Effector memory CD4-positive, alpha-beta T cell (primary cell): ENCODE measurements around the gene CNTLN.
A peak's percentile ranks its signal among the peaks of the same experiment; 100 is the strongest.

Experiments used
- DNase-seq, 3 donors: peaks; one replicate each; pipeline ENCODE4 v3.0.0-alpha.2; 2020
- H3K27ac ChIP-seq: 2 replicates; pipeline ENCODE4 v1.7.0; 2013; ENCODE audit warnings: mild to moderate bottlenecking, low read length, moderate library complexity; ENCODE audit not compliant: insufficient read depth, poor library complexity, severe bottlenecking
- H3K27me3 ChIP-seq: replicated peaks from 2 replicates; pipeline ENCODE4 v1.7.0; 2013; ENCODE audit warnings: mild to moderate bottlenecking, low read length; ENCODE audit not compliant: insufficient read depth, control insufficient read depth, poor library complexity, severe bottlenecking
- H3K36me3 ChIP-seq: 2 replicates; pipeline ENCODE4 v1.7.0; 2013; ENCODE audit warnings: mild to moderate bottlenecking, low read length, moderate library complexity; ENCODE audit not compliant: control insufficient read depth, insufficient read depth
- H3K4me1 ChIP-seq: 2 replicates; pipeline ENCODE4 v1.7.0; 2013; ENCODE audit warnings: low read length, mild to moderate bottlenecking; ENCODE audit not compliant: control insufficient read depth, insufficient read depth, poor library complexity, severe bottlenecking
- H3K4me3 ChIP-seq: 2 replicates; pipeline ENCODE4 v1.7.0; 2013; ENCODE audit warnings: low read length, low read depth, mild to moderate bottlenecking; ENCODE audit not compliant: insufficient read depth, poor library complexity, severe bottlenecking
- H3K9me3 ChIP-seq: 2 replicates; pipeline ENCODE4 v1.7.0; 2013; ENCODE audit warnings: mild to moderate bottlenecking, low read length, moderate library complexity; ENCODE audit not compliant: control insufficient read depth

The CNTLN gene

GRCh38 chr9:17131494-17131893, 3.3 kb upstream of the CNTLN start:
- DNase-seq, result no peak
- Histone ChIP-seq H3K4me3 (no peak overlapping the region), H3K36me3 (no peaks in the 10 kb centered on the region)

GRCh38 chr9:17135295-17136160, 688 bp downstream of the CNTLN start:
- no peak overlapping the region for H3K27ac ChIP-seq
- H3K4me3 ChIP-seq, result peak overlapping the region; percentile 5
- H3K9me3 ChIP-seq, result no peaks in the 10 kb centered on the region
- H3K36me3 ChIP-seq, result no peaks in the 10 kb centered on the region
- H3K27me3 ChIP-seq, result no peaks in the 10 kb centered on the region
- DNase-seq, result no peak
- no peaks in the 10 kb centered on the region for H3K4me1 ChIP-seq

More at GRCh38 chr9:17131494-17131893, 3.3 kb upstream of the CNTLN start:
- Histone ChIP-seq H3K27me3 (no peaks in the 10 kb centered on the region), H3K27ac (no peak overlapping the region), H3K9me3 (no peaks in the 10 kb centered on the region), H3K4me1 (no peaks in the 10 kb centered on the region)

- DNase-seq, result no peak
- Histone ChIP-seq H3K4me3 (no peak overlapping the region), H3K9me3 (no peaks in the 10 kb centered on the region), H3K27me3 (no peaks in the 10 kb centered on the region), H3K27ac (no peak overlapping the region), H3K4me1 (no peaks in the 10 kb centered on the region), H3K36me3 (no peaks in the 10 kb centered on the region)
Observed at GRCh38 chr9:17137566-17137965, 2.7 kb downstream of the CNTLN start.

GRCh38 chr9:17138503-17138902, 3.7 kb downstream of the CNTLN start:
- Histone ChIP-seq H3K27me3 (no peaks in the 10 kb centered on the region), H3K4me3 (no peak overlapping the region), H3K27ac (no peak overlapping the region), H3K9me3 (no peaks in the 10 kb centered on the region), H3K36me3 (no peaks in the 10 kb centered on the region), H3K4me1 (no peaks in the 10 kb centered on the region)
- DNase-seq, result no peak

GRCh38 chr9:17140418-17140817, 5.6 kb downstream of the CNTLN start:
- Histone ChIP-seq H3K27me3 (no peaks in the 10 kb centered on the region), H3K4me3 (no peak overlapping the region), H3K4me1 (no peaks in the 10 kb centered on the region), H3K9me3 (no peaks in the 10 kb centered on the region), H3K36me3 (no peaks in the 10 kb centered on the region), H3K27ac (no peak overlapping the region)
- DNase-seq, result no peak

- Histone ChIP-seq H3K4me1 (no peaks in the 10 kb centered on the region), H3K27me3 (no peaks in the 10 kb centered on the region), H3K4me3 (no peak overlapping the region), H3K27ac (no peak overlapping the region), H3K9me3 (no peaks in the 10 kb centered on the region), H3K36me3 (no peaks in the 10 kb centered on the region)
- DNase-seq, result no peak
Observed at GRCh38 chr9:17148324-17148723, 13.5 kb downstream of the CNTLN start.

GRCh38 chr9:17159469-17159868, 24.6 kb downstream of the CNTLN start:
- H3K27ac ChIP-seq, result no peak overlapping the region
- DNase-seq, result no peak

GRCh38 chr9:17160327-17160726, 25.5 kb downstream of the CNTLN start:
- no peaks in the 10 kb centered on the region for H3K4me1 ChIP-seq
- H3K4me3 ChIP-seq, result no peak overlapping the region
- no peak overlapping the region for H3K27ac ChIP-seq
- no peaks in the 10 kb centered on the region for H3K27me3 ChIP-seq
- no peaks in the 10 kb centered on the region for H3K36me3 ChIP-seq
- H3K9me3 ChIP-seq, result no peaks in the 10 kb centered on the region
- no peak for DNase-seq

More at GRCh38 chr9:17159469-17159868, 24.6 kb downstream of the CNTLN start:
- H3K9me3 ChIP-seq, result no peaks in the 10 kb centered on the region
- no peak overlapping the region for H3K4me3 ChIP-seq
- no peaks in the 10 kb centered on the region for H3K27me3 ChIP-seq
- H3K36me3 ChIP-seq, result no peaks in the 10 kb centered on the region
- H3K4me1 ChIP-seq, result no peaks in the 10 kb centered on the region

- Histone ChIP-seq H3K36me3 (no peaks in the 10 kb centered on the region), H3K4me3 (no peak overlapping the region), H3K27me3 (no peaks in the 10 kb centered on the region), H3K4me1 (no peaks in the 10 kb centered on the region), H3K27ac (no peak overlapping the region), H3K9me3 (no peaks in the 10 kb centered on the region)
- no peak for DNase-seq
Observed at GRCh38 chr9:17165764-17166163, 30.9 kb downstream of the CNTLN start.

- Histone ChIP-seq H3K36me3 (no peaks in the 10 kb centered on the region), H3K27me3 (no peaks in the 10 kb centered on the region), H3K4me1 (no peaks in the 10 kb centered on the region), H3K4me3 (no peak overlapping the region), H3K27ac (no peak overlapping the region), H3K9me3 (no peaks in the 10 kb centered on the region)
- no peak for DNase-seq
Observed at GRCh38 chr9:17166346-17166745, 31.5 kb downstream of the CNTLN start.
